BJ (cell line): ENCODE results near the gene SNRK. TPM values are rescaled to one million over a fixed set of nuclear protein-coding genes. Genes with fewer than 3 reads are reported as not detected.

Source experiments
- CTCF ChIA-PET: fragments of 350-600 bp; formaldehyde crosslinking; extraction: SDS; loops from one replicate; lab custom pipeline; 2021; ENCODE audit warnings: antibody characterized with exemption, inconsistent platforms; lab: Yijun Ruan, JAX
- POLR2A ChIA-PET: fragments of 300-600 bp; sonication (Branson Sonifier 250); formaldehyde crosslinking; extraction: SDS; loops from one replicate; lab custom pipeline; 2021; ENCODE audit warnings: antibody characterized with exemption; lab: Charles Lee
- DNase-seq: peaks from one replicate; pipeline ENCODE4 v3.0.0-alpha.2; 2011; ENCODE audit warnings: low read depth
- H3K27me3 ChIP-seq: 2 replicates; pipeline ENCODE4 v1.6.0; 2011; ENCODE audit warnings: low read length; ENCODE audit not compliant: control insufficient read depth, insufficient read depth
- H3K36me3 ChIP-seq: 2 replicates; pipeline ENCODE4 v1.5.1; 2011; ENCODE audit warnings: low read length; ENCODE audit not compliant: control insufficient read depth, insufficient read depth
- H3K4me3 ChIP-seq: 2 replicates; pipeline ENCODE4 v1.5.1; 2011; ENCODE audit warnings: low read depth, mild to moderate bottlenecking, control low read depth, low read length
- polyA plus RNA-seq: library from polyadenylated mRNA; depleted of rRNA; stranded (reverse); fragments of >200 nt; gene quantifications from 2 replicates; pipeline ENCODE4 v1.2.3, GENCODE V29; 2011
- TF ChIP-seq, protein P1 (sequence below): IDR thresholded peaks from 2 replicates; pipeline ENCODE4 v1.5.1; 2011; ENCODE audit warnings: low read depth, mild to moderate bottlenecking, control low read depth, inconsistent platforms, low read length, moderate library complexity; ENCODE audit not compliant: insufficient read depth

The SNRK gene
- polyA plus RNA-seq, 1 experiment = 11.5 TPM

DNA sequence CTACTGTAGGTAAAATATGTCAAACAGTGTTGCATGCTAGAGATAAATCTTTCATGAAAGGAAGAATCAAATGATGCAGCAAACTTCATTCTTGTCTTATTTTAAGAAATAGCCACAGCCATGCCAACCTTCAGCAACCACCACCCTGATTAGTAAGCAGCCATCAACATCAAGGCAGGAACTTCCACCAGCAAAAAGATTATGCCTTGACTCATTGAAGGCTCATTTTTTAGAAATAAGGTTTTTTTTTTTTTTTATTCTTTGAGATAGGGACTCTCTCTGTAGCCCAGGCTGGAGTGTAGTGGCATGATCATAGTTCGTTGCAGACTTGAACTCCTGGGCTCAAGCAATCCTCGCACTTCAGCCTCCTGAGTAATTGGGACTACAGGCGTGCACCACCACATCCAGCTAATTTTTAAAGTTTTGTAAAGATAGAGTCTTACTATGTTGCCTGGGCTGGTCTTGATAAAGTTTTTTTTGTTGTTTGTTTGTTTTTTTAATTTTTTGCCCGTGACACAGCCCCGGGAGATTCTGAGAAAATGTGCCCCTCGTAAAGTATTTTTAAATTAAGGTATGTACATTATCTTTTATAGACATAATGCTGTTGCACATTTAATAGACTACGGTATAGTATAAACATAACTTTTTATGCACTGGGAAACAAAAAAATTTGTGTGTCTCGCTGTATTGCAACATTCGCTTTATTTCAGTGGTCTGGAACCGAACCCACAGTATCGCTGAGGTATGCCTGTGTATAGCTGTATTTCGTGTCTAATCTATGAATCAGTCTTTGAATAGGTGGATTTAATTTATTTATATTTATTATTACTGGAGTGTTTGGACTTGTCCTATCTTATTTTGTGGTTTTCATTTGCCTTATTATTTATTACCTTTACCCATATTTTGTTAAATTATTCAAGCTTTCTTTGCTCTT, 23.3 kb downstream of the SNRK start:
- POLR2A ChIA-PET = no interaction called here
- CTCF ChIA-PET = no interaction called here
- no peak for DNase-seq

DNA sequence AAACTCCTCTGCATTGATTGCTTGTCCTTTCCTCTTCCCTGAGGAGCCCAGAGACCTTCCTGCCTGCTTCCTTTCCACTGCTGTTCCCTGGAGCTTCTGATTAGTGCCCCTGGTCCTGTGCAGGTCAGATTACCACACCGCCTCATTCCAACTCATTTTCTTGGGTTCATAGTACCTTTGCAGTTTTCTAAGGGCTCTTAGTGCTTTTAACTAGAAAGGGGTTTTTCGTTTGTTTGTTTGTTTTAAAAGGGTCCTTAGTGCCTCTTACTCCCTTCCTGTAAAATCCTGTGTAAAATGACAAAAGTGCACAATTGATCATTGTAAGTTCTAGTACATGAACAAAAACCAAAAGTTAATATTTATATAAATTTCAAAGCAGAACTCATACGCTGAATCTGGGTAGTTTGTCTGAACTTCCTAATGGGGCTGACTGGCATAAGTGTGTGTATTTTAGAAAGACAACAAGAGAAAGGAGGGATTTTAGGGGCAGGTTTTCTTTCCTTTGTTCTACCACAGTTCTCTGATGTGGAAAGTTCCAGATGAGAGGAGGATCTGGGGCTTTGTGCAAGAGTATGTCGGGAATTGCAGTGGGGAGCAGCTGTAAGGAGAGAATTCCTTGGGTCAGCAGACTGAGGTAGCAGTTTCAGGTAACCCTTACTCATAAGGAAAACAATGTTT, 30.6 kb downstream of the SNRK start:
- no peak for DNase-seq
- no peaks in the 10 kb centered on the region for H3K27me3 ChIP-seq
- POLR2A ChIA-PET = no interaction called here
- H3K4me3 ChIP-seq = no peak overlapping the region
- TF ChIP-seq, protein P1, sequence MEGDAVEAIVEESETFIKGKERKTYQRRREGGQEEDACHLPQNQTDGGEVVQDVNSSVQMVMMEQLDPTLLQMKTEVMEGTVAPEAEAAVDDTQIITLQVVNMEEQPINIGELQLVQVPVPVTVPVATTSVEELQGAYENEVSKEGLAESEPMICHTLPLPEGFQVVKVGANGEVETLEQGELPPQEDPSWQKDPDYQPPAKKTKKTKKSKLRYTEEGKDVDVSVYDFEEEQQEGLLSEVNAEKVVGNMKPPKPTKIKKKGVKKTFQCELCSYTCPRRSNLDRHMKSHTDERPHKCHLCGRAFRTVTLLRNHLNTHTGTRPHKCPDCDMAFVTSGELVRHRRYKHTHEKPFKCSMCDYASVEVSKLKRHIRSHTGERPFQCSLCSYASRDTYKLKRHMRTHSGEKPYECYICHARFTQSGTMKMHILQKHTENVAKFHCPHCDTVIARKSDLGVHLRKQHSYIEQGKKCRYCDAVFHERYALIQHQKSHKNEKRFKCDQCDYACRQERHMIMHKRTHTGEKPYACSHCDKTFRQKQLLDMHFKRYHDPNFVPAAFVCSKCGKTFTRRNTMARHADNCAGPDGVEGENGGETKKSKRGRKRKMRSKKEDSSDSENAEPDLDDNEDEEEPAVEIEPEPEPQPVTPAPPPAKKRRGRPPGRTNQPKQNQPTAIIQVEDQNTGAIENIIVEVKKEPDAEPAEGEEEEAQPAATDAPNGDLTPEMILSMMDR = no peak
- CTCF ChIA-PET = interaction anchor here (0.7 to 0.8 kb wide), 3 partner anchors 17 to 152 kb away, joined by 3 to 4 read pairs (median 3); no protein-coding TSS in a partner anchor
- peaks cover 3% of the 10 kb centered on the region; the same call in 1 of the 2 replicates for H3K36me3 ChIP-seq

More for the DNA sequence above, 23.3 kb downstream of the SNRK start:
- TF ChIP-seq, protein P1 = no peak
- no peaks in the 10 kb centered on the region for H3K36me3 ChIP-seq
- H3K27me3 ChIP-seq = no peaks in the 10 kb centered on the region
- H3K4me3 ChIP-seq = no peak overlapping the region

DNA sequence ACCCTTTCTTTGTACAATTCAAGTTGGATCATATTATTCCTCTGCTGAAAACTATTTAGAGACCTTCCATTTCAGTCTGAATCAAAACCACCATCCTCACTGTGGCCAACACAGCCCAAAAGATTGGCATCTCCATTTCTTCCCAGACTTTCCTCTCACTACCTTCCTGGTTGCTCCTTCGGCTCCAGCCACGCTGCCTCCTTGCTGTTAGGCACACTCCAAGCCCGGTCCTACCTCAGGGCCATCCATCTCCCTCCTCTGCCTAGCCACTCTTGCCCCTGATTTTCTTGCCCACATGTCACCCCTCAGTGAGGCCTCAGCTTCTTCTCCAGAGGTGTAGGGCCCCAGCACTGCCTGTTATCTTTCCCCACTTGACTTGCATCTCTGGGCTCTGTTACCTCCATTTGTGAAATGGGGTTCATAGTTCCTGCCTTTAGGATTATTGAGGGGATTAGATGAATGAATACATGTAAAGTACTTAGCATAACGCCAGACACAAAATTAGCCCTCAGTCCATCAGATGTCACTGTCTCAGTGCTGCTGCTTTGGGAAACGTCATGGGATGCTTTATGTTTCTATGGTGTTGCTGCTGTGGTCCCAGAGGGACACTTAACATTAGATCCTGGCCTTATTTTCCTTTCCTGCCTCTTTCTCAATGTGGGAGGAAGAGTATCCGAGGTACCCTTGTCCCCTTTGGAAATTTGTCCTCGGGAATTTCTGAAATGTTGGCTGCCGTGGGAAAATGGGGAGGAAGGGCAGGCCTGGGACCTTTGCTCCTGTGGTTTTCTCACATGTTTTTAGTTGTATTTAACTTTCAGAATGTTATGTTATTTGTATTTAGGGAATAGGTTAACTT, 31.3 kb downstream of the SNRK start:
- no peak overlapping the region for H3K4me3 ChIP-seq
- peaks cover 3% of the 10 kb centered on the region; the same call in 1 of the 2 replicates for H3K36me3 ChIP-seq
- TF ChIP-seq, protein P1 = no peak
- CTCF ChIA-PET = interaction anchor here (0.7 kb wide), 1 partner anchor 153 kb away, joined by 4 read pairs; no protein-coding TSS in a partner anchor
- DNase-seq = no peak
- POLR2A ChIA-PET = no interaction called here
- no peaks in the 10 kb centered on the region for H3K27me3 ChIP-seq

DNA sequence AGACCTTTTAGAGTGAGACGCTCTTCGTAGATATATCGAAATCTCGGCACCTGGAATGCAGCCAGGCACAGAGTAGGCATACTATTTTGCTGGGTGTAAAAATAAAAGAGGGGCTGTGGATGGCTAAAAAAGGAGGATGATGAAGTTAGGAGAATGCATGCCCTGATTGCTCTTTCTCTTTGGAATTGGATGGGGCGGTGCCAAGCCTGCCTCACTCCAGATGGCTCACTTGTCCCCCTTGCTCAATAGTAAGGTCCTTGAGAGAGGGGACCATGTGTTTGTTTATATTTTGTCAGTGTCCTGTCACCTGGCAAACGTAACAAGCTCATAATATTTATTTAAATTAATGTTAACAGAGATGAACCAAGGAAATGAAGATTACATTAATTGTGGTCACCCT, 33.0 kb downstream of the SNRK start:
- POLR2A ChIA-PET = no interaction called here
- no peaks in the 10 kb centered on the region for H3K27me3 ChIP-seq
- H3K36me3 ChIP-seq = peaks cover 3% of the 10 kb centered on the region; the same call in 1 of the 2 replicates
- TF ChIP-seq, protein P1 = no peak
- no peak for DNase-seq
- no peak overlapping the region for H3K4me3 ChIP-seq
- CTCF ChIA-PET = no interaction called here
